Epidermal melanocyte (primary cell): ENCODE measurements around the gene ALOX5AP.
"Not testable (repeated sequence)": the region's sequence is repeated elsewhere in the genome, so short reads cannot be mapped to it uniquely, and the experiment has no call there.

Experiments used
- DNase-seq: peaks from one replicate; pipeline ENCODE4 v3.0.0; 2011; ENCODE audit warnings: low spot score; ENCODE audit not compliant: insufficient read length

Gene ALOX5AP

DNA sequence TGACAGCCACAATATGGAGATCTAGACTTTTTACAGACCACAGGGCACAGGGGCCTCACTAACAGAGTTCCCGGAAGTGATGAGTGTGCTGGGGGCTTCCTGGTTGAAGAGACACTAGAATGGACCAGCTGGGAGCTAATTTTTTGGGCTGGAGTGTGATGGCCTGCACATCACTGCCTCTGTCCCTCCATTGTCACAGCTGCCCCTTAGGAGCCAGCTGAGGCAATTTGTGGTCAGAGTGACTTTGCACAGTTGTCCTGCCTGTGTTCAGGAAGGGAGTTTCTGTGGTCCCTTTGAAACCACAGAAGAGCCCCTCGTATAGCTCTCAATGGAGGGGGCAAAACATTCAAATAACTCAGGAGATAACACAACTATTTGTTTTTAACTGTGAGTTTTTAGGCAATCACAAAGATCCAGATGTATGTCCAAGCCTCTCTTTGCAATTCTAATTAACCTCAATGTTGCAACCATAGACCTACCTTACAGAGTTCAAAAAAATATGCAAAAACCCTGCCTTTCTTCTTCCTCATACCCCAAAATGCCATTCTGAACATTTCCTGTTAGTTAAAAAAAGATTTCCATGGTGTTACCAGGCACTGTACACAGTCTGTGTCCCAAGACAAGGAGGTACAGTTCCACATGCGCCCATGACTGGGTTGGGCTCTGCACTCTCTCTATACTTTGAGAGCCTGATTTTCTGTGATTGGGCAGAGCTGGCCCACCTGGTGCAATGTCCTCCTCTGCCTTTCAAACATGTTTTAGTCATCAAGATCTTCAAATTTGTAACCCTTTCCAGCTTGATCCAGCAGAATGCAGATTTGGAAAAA lies 2.4 kb downstream of the ALOX5AP start:
- no peak for DNase-seq

DNA sequence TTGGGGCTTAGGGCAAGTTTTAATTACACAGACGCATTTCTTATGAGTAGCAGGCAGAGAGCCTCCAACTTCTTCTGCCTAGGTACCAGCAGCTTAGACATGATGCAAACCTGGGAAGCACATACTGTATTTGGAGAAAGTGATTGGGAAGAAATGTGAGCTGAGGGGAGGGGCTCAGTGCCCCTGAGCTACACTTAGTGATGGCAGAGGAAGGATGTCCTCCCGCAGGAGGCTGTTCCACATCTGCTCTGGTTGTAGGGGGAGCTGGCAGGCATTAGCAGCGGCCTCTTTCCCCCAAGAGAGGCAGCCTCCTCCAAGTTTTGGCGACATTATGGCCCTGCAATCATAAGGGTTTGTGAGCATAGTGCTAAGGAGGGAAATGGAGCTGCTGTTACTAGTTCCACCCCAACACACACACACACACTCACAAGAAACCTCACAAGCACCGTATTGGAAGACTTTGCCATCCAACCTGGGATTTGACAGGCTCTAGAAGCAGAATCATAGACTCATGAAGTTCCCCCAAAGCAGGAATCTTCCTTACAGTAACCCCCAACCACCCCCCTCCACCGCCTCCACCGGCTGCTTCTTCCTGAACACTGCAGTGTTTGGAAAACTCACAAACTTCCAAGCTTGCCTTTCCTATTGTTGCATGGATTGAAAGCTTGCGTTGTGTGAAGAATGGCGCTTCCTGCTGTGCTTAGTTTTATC lies 3.3 kb downstream of the ALOX5AP start:
- no peak for DNase-seq

- DNase-seq: no peak
Observed at GRCh38 chr13:30739237-30739528, 3.8 kb downstream of the ALOX5AP start.

- DNase-seq: no peak
Observed at GRCh38 chr13:30739761-30740642, 4.7 kb downstream of the ALOX5AP start.

GRCh38 chr13:30742901-30743300 lies 7.6 kb downstream of the ALOX5AP start:
- no peak for DNase-seq

- DNase-seq: peak; percentile 71
Observed at GRCh38 chr13:30743319-30744055, 8.1 kb downstream of the ALOX5AP start.

DNA sequence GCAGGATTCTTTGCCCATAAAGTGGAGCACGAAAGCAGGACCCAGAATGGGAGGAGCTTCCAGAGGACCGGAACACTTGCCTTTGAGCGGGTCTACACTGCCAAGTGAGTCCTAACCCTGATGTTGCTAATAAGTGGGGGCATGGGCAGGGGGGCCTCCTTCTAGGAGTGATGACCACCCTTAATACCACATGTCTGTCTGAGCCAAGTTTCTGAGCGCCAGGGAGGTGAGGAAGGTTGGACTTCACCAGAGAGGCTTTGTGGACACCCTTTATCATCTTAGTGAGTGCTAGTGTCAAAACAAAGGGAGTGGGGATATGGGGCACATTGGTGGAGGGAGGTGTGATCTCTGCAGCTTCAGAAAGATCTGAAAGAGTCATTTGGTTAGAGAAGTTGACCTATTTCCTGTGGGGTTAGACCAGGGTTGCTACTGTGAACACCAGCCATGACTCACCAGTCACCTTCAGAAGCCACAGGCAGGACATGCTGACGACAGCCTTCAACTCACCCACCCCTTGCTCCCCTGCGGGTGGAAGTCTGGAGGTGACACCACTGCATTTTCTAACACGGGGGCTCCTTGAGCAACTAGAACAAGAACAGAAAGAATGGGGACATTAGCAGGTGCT lies 8.8 kb downstream of the ALOX5AP start:
- no peak for DNase-seq

GRCh38 chr13:30744681-30745077 lies 9.3 kb downstream of the ALOX5AP start:
- no peak for DNase-seq

DNA sequence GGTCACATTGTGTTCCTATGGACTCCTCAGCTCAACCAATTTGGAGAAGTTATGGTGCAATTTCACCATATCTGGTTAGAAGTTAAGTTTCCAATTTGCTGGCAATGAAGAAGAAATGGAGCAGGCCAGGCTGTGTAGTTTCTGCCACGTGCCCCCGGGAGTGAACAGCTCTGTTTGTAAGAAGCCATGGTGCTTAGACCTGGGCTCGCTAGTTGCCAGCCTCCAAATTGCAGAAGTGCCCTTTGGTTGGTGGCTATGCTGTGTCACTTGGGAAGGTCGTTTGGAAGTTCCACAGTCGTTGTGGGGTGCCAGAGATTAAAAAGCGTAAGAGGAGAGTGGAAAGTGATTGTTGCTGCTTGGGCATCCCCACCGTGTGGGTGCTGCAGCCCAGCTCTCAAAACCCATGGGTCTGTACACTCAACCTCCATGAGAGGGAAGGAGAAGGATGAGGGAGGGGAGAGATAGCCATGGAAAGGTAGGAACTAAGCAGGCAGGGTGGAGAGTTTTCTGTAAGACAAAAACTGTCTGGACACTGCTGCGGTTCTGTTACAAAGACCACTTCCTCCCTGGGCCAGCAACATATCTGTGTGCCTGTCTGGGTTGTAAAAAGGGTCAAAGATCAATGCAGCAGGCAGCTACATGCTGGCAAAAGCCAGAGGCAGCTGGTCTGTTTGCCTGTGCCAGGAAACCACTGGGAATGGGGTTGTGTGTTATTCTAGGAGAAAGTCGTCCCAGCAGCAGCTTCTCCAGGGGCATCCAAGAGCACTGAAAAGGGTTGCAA lies 10.8 kb downstream of the ALOX5AP start:
- no peak for DNase-seq

GRCh38 chr13:30746791-30747190 lies 11.4 kb downstream of the ALOX5AP start:
- DNase-seq: no peak

- DNase-seq: not testable (repeated sequence)
Observed at GRCh38 chr13:30747845-30748244, 12.5 kb downstream of the ALOX5AP start.

DNA sequence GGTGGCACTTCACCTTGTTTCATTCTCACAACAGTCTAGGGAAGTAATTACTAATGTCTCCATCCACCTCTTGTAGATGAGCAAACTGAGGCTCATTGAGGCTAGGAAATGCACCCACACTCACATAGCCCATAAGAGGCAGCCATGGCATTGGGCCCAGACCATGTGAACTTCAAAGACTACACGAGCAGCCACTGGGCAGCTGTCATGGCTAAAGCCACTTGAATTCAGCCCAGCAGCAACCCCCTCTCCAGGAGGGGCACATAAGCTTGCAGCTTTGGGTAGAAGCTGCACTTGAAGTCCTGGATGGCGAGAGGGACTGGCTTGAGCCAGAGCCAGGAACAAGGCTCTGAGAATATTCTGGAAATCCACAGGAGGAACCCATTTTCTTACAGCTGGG lies 13.4 kb downstream of the ALOX5AP start:
- no peak for DNase-seq

DNA sequence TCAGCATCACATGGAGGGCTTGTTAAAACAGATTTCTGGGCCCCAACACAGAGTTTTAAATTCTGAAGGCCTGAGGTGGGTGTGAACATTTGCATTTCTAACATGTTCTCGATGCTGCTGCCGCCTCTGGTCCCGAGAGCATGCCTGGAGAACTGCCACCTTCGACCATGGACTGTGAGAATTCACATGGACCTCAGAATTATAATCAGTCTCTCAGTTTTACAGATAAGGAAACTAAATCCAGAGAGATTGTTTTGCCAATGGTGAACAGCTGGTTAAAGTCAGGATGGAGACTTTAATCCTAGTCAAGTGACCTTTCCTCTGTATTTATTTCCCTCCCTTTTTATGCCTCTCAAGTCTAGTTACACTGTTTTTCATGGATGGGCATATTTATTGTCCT lies 14.7 kb downstream of the ALOX5AP start:
- DNase-seq: no peak

DNA sequence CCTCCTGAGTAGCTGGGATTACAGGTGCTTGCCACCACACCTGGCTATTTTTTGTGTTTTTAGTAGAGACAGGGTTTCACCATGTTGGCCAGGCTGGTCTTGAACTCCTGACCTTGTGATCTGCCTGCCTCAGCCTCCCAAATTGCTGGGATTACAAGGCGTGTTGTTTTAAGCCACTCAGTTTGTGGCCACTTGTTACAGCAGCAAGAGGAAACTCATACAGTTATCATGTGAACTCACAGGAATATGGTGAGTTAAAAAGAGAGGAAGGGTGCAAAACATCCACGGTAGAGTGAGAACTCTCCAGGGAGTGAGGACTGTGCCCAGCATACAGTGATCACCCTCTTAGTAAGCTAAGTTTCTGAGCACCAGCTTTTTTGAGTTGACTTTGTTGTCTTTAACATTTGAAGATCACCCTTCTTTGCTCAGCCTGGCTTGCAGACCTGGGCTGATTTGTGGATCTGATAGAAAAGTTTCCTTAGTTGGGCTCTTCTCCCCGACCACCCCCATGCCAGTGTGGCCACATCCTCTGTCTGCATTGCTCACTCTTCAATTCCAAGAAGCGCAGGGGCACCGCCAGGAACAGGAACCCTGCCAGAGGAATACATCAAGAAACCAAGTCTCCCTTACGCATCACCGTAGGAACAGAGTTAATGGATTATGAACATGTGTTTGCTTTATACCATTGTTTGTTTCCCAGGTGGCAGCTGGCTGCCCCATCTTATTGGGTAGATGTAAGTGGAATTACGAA lies 16.0 kb downstream of the ALOX5AP start:
- DNase-seq: no peak

DNA sequence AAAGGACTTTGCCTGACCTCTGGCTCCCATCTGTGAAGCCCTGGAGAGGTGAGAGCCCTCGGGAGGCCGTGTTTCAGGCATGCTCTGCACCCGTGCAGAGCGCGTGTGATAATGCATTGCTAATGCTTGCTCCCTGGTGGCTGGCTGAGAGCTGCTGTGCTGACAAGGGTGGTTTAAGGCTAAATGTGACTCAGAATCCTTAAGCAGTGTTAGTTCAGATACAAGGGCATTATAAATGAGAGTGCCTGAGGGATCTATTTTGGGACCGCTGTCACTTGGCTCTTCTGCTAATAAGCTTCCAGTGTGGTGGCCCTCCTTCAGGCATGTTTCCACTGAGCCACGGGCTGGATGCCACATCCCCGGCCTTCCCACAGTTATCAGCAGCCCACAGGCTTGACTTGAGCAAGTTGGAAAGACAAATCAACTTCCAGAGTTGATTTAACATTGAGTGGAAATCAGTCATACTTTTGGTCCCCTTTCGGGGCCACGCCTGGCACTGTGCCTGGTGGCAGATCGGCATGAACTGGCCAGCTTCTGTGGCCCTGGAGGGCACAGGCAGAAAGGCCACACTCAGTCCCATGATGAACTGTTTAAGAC lies 17.0 kb downstream of the ALOX5AP start:
- no peak for DNase-seq

DNA sequence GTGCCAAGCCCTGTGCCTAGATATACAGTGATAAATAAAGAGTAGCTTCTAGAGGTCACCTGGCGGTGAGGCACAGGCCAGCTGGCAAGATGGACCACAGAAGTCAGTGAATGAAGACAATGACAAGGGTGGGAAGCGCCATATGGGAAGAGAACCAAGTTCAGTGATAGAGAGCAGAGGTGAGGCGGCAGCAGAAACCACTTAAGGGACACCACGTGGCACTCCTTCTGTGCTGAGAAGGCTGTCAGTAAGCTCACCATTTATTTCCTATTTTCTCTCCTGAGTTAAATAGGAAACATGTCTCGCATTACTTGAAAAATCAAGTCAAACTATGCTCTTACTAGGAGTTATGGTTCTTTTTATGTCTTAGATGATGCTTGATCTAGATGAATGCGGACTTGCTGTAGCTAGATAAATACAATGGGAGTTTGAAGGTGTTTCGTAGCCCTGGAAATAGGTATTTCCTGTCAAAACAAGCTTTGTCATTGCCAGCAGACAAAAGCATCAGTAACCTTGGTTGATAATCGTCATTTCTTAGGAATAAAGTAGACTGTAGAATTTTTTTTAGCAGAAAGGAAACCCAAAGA lies 17.8 kb downstream of the ALOX5AP start:
- no peak for DNase-seq

GRCh38 chr13:30755678-30756077 lies 20.3 kb downstream of the ALOX5AP start:
- DNase-seq: no peak

DNA sequence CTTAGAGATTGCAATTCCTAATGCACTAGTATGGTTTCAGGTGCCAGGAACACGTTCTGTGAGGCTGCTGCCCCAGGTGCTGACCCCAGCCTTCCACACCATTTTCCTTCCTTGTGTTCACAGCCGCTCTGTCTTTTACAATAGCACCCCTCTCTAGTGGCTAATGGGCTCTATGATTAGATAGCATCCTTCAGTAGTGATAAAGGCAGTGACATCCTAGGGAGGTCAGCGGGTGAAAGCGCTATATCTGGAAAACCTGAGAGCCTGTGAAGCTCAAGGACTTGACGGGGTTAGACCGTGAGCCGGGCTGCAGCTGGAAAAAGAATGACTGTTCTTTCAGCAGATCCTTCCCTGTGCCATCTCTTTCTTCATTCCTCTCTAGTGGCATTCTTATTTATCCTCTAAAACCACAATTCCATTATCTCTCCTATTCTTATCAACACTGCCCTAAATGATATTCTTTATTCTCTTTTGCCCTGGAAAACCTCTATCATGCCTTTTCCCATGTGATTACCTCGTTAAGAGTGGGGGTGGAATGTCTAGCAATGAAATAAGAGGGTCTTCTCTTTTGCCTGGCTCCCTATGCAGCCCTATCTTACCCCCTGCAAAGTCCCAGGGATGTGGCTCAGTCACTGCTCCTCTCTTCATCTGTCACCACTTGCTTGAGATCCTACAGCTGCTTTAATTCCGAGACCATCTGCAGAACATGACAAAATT lies 21.8 kb downstream of the ALOX5AP start:
- DNase-seq: no peak
